Measurements from ENCODE around the gene CFAP251. TPM values are rescaled to one million over a fixed set of nuclear protein-coding genes. Genes with fewer than 3 reads are reported as not detected.

CFAP251 gene
- total RNA-seq, 1 experiment from 2014 or later: 0.81 TPM

DNA sequence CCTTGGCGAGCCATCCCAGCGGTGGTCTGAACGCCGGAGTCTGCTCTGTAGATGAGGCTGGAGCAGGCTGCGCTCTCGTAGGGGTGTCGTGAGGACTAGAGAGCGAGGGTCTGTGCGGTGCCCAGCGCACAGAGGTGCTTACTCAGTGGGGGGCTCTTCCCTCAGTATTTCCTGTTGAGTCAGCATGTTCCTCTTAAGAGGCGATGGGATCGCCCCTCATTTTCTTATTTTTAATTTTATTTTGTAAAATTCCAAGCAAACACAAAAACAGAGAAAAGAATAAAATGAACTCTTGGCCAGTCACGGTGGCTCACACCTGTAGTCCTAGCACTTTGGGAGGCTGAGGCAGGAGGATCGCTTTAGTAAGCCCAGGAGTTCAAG lies 62.5 kb downstream of the CFAP251 start:
- no peak overlapping the region for H3K4me3 Mint-ChIP-seq
- H4K5ac ChIP-seq (ENCODE audit: insufficient read length, low read depth, low read length): no peak overlapping the region
- H2AK5ac ChIP-seq (ENCODE audit: insufficient read length, low read length): no peak overlapping the region
- no peaks in the 10 kb centered on the region for H3K27me3 Mint-ChIP-seq (ENCODE audit: low read depth)
- H2BK5ac ChIP-seq (ENCODE audit: insufficient read length, low read length): no peak overlapping the region
- H3K4ac ChIP-seq (ENCODE audit: low read depth, low read length): no peak overlapping the region
- DNase-seq: no peak
- no peak overlapping the region; a peak in 1 of 7 replicates for H3K27ac Mint-ChIP-seq
- H3K9ac ChIP-seq (ENCODE audit: extremely low read depth, insufficient read length, low read length): no peak overlapping the region
- no peak overlapping the region for H2BK20ac ChIP-seq (ENCODE audit: low read depth, low read length, poor library complexity, severe bottlenecking)
- no peaks in the 10 kb centered on the region for H3K23me2 ChIP-seq (ENCODE audit: insufficient read length, low read depth, low read length, poor library complexity, severe bottlenecking)
- no peak overlapping the region for H2BK120ac ChIP-seq (ENCODE audit: low read depth, low read length, poor library complexity, severe bottlenecking)
- H4K20me1 ChIP-seq (ENCODE audit: control insufficient read depth, insufficient read depth, insufficient read length): no peaks in the 10 kb centered on the region
- no peaks in the 10 kb centered on the region for H3K79me1 ChIP-seq (ENCODE audit: insufficient read depth, low read depth, low read length, poor library complexity, severe bottlenecking)
- H3K56ac ChIP-seq (ENCODE audit: insufficient read length, low read depth, low read length): no peak overlapping the region
- no peak overlapping the region for H2BK15ac ChIP-seq (ENCODE audit: low read depth, low read length)
- no peak overlapping the region for H3T11ph ChIP-seq (ENCODE audit: low read length)
- no peaks in the 10 kb centered on the region for H3K79me2 ChIP-seq (ENCODE audit: insufficient read depth, low read length)
- H3K18ac ChIP-seq (ENCODE audit: insufficient read length, low read depth, low read length): no peak overlapping the region
- no peaks in the 10 kb centered on the region for H3K9me3 ChIP-seq (ENCODE audit: control insufficient read depth, low read depth, low read length)
- H4K91ac ChIP-seq (ENCODE audit: insufficient read length, low read depth, low read length): no peak overlapping the region
- TF ChIP-seq, protein P1, sequence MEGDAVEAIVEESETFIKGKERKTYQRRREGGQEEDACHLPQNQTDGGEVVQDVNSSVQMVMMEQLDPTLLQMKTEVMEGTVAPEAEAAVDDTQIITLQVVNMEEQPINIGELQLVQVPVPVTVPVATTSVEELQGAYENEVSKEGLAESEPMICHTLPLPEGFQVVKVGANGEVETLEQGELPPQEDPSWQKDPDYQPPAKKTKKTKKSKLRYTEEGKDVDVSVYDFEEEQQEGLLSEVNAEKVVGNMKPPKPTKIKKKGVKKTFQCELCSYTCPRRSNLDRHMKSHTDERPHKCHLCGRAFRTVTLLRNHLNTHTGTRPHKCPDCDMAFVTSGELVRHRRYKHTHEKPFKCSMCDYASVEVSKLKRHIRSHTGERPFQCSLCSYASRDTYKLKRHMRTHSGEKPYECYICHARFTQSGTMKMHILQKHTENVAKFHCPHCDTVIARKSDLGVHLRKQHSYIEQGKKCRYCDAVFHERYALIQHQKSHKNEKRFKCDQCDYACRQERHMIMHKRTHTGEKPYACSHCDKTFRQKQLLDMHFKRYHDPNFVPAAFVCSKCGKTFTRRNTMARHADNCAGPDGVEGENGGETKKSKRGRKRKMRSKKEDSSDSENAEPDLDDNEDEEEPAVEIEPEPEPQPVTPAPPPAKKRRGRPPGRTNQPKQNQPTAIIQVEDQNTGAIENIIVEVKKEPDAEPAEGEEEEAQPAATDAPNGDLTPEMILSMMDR (conservative IDR thresholded peaks at IDR 0.05): no peak
- no peaks in the 10 kb centered on the region for H3K9me3 Mint-ChIP-seq
- H3K4me1 Mint-ChIP-seq: peaks cover 5 to 7% of the 10 kb centered on the region in 2 experiments
- no peak overlapping the region for H3K27ac ChIP-seq (ENCODE audit: insufficient read length, low read depth, low read length)
- no peak overlapping the region for H2AFZ ChIP-seq (ENCODE audit: low read length)
- no peaks in the 10 kb centered on the region for H3K27me3 ChIP-seq (ENCODE audit: insufficient read depth, low read length)
- no peak overlapping the region for H3K4me2 ChIP-seq (ENCODE audit: insufficient read depth, insufficient read length, low read length)
- H3K4me1 ChIP-seq (ENCODE audit: insufficient read depth, low read length): no peaks in the 10 kb centered on the region; the same call in 1 of the 2 replicates
- peak overlapping the region; percentile 80 for H3K14ac ChIP-seq (ENCODE audit: insufficient read depth, low read length)
- no peak overlapping the region for H4K8ac ChIP-seq (replicated peaks; ENCODE audit: insufficient read length, low read depth, low read length)
- H2BK12ac ChIP-seq (ENCODE audit: insufficient read length, low read depth, low read length): no peak overlapping the region
- WGBS (ENCODE audit: extremely low coverage, insufficient read length, low lambda C conversion rate): no CpG with 5 or more reads among the region's 14 CpGs
- H3K36me3 Mint-ChIP-seq (ENCODE audit: insufficient read depth in 1 of 3, low read depth in 3 of 3): no peaks in the 10 kb centered on the region
- no peak overlapping the region for H3K23ac ChIP-seq (ENCODE audit: insufficient read length, low read depth, low read length)

Data from H9 (cell line).